ENCODE results near the gene ATN1.

DNA sequence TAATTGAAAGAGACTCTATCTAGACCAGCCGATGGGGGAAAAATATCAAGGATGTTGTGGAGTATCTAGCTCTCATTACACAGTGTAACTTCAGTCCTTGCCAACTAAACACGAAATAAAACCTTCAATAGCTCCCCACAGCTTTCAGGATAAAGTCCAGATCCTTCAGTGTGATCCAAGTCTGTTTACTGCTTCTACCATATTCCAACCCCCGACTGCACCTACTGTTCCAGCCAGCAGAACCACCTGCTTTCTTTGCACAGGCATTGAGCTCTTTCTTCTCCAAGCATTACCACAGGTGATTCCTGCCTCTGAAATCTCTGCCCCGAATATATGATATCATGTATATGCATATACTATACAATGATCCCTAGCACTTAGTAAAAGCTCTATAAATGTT lies 25.3 kb upstream of the ATN1 start:
- TF ChIP-seq, protein P1, sequence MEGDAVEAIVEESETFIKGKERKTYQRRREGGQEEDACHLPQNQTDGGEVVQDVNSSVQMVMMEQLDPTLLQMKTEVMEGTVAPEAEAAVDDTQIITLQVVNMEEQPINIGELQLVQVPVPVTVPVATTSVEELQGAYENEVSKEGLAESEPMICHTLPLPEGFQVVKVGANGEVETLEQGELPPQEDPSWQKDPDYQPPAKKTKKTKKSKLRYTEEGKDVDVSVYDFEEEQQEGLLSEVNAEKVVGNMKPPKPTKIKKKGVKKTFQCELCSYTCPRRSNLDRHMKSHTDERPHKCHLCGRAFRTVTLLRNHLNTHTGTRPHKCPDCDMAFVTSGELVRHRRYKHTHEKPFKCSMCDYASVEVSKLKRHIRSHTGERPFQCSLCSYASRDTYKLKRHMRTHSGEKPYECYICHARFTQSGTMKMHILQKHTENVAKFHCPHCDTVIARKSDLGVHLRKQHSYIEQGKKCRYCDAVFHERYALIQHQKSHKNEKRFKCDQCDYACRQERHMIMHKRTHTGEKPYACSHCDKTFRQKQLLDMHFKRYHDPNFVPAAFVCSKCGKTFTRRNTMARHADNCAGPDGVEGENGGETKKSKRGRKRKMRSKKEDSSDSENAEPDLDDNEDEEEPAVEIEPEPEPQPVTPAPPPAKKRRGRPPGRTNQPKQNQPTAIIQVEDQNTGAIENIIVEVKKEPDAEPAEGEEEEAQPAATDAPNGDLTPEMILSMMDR (IDR thresholded peaks at IDR 0.05) = no peak
- TF ChIP-seq POLR2A (IDR thresholded peaks at IDR 0.05) = no peak
